CD14-positive monocyte (primary cell): ENCODE results near the gene UBQLN3. TPM values are rescaled to one million over a fixed set of nuclear protein-coding genes. Genes with fewer than 3 reads are reported as not detected.

Source experiments
- DNase-seq, 3 donors: peaks; one replicate each; pipeline ENCODE4 v3.0.0-alpha.2; 2011 to 2022
- H2AFZ ChIP-seq: 2 replicates; pipeline ENCODE4 v1.6.0; 2012; ENCODE audit warnings: mild to moderate bottlenecking, low read depth, low read length, inconsistent platforms; ENCODE audit not compliant: insufficient read depth, poor library complexity, severe bottlenecking
- H3K27ac ChIP-seq, 2 donors: 1 replicate in 1 of 2; 2 replicates in 1 of 2; pipeline ENCODE4 v1.5.1; 2012 to 2013; ENCODE audit warnings: low read length in 2 of 2, control low read depth in 1 of 2, inconsistent platforms in 1 of 2, low read depth in 1 of 2, mild to moderate bottlenecking in 1 of 2
- H3K27me3 ChIP-seq, 2 donors: one replicate each; pipeline versions ENCODE4 v1.6.0 to v1.6.1; 2011 to 2013; ENCODE audit warnings: low read length in 2 of 2; ENCODE audit not compliant: control insufficient read depth in 2 of 2, insufficient read depth in 2 of 2
- H3K36me3 ChIP-seq, 2 donors: replicated peaks in 1 of 2; 1 replicate in 1 of 2; 2 replicates in 1 of 2; pipeline versions ENCODE4 v1.5.1 to v1.6.1; 2012 to 2013; ENCODE audit warnings: low read length in 2 of 2, control low read depth in 1 of 2, inconsistent platforms in 1 of 2, mild to moderate bottlenecking in 1 of 2; ENCODE audit not compliant: insufficient read depth in 2 of 2, control insufficient read depth in 1 of 2
- H3K4me1 ChIP-seq, 2 donors: 1 replicate in 1 of 2; 2 replicates in 1 of 2; pipeline versions ENCODE4 v1.5.1 to v1.6.1; 2012 to 2013; ENCODE audit warnings: low read length in 2 of 2, control low read depth in 1 of 2, inconsistent platforms in 1 of 2, mild to moderate bottlenecking in 1 of 2, moderate library complexity in 1 of 2; ENCODE audit not compliant: insufficient read depth in 2 of 2, control insufficient read depth in 1 of 2
- H3K4me2 ChIP-seq: replicated peaks from 2 replicates; pipeline ENCODE3; 2012; ENCODE audit warnings: low read length, moderate library complexity, mild to moderate bottlenecking; ENCODE audit not compliant: poor library complexity, severe bottlenecking; ENCODE audit errors: extremely low read depth
- H3K4me3 ChIP-seq, 3 experiments: fragments of 200-600 bp in 1 of 3; sonication (generic) in 1 of 3; replicated peaks in 1 of 3; 1 replicate in 2 of 3; 2 replicates in 1 of 3; pipeline ENCODE4 v1.5.1; 2011 to 2013; ENCODE audit warnings: low read length in 3 of 3, mild to moderate bottlenecking in 3 of 3, control low read depth in 2 of 3, low read depth in 2 of 3, inconsistent platforms in 1 of 3, moderate library complexity in 1 of 3
- H3K79me2 ChIP-seq: 2 replicates; pipeline ENCODE4 v1.6.0; 2012; ENCODE audit warnings: mild to moderate bottlenecking, control low read depth, inconsistent platforms, low read length, moderate library complexity; ENCODE audit not compliant: insufficient read depth
- H3K9ac ChIP-seq: 2 replicates; pipeline ENCODE4 v1.6.0; 2017; ENCODE audit warnings: low read length, mild to moderate bottlenecking; ENCODE audit not compliant: insufficient read depth, poor library complexity, severe bottlenecking
- H3K9me3 ChIP-seq, 2 donors: replicated peaks in 1 of 2; 1 replicate in 1 of 2; 2 replicates in 1 of 2; pipeline versions ENCODE4 v1.5.1 to v1.6.1; 2012 to 2013; ENCODE audit warnings: low read length in 2 of 2, control low read depth in 1 of 2; ENCODE audit not compliant: control insufficient read depth in 1 of 2, insufficient read depth in 1 of 2
- H4K20me1 ChIP-seq: 2 replicates; pipeline ENCODE4 v1.6.0; 2012; ENCODE audit warnings: mild to moderate bottlenecking, low read length, control low read depth, moderate library complexity; ENCODE audit not compliant: insufficient read depth
- H3K27ac Mint-ChIP-seq, 7 donors: one replicate each; pipeline ENCODE4 v1.8.0; 2020; ENCODE audit warnings: mild to moderate bottlenecking in 7 of 7, mixed read lengths in 7 of 7, moderate library complexity in 6 of 7, inconsistent platforms in 2 of 7
- H3K27me3 Mint-ChIP-seq, 3 donors: one replicate each; pipeline ENCODE4 v1.8.0; 2021 to 2022; ENCODE audit warnings: low read depth in 3 of 3, mild to moderate bottlenecking in 3 of 3, mixed read lengths in 3 of 3, moderate library complexity in 3 of 3, inconsistent platforms in 1 of 3
- H3K36me3 Mint-ChIP-seq, 2 donors: one replicate each; pipeline ENCODE4 v1.8.0; 2020; ENCODE audit warnings: mixed read lengths in 2 of 2, inconsistent platforms in 1 of 2, mild to moderate bottlenecking in 1 of 2
- H3K4me1 Mint-ChIP-seq: one replicate; pipeline ENCODE4 v1.8.0; 2020; ENCODE audit warnings: mild to moderate bottlenecking, mixed read lengths
- H3K4me3 Mint-ChIP-seq, 2 donors: one replicate each; pipeline ENCODE4 v1.8.0; 2020; ENCODE audit warnings: mild to moderate bottlenecking in 2 of 2, mixed read lengths in 2 of 2, moderate library complexity in 1 of 2
- H3K9me3 Mint-ChIP-seq, 7 donors: one replicate each; pipeline ENCODE4 v1.8.0; 2020 to 2022; ENCODE audit warnings: mixed read lengths in 7 of 7, mild to moderate bottlenecking in 6 of 7, moderate library complexity in 6 of 7, inconsistent platforms in 2 of 7
- WGBS: methylation state at CpG from one replicate; pipeline ENCODE4 v1.1.5; 2013; ENCODE audit warnings: missing lambda C conversion rate; ENCODE audit not compliant: insufficient coverage; 5-methylcytosine and 5-hydroxymethylcytosine counted together
- intact Hi-C, 2 donors: fragments of 100-400 bp; cut with micrococcal nuclease; formaldehyde crosslinking; loops; one replicate each; pipeline versions ENCODE4 v1.15.0 to v1.15.1; 2023
- polyA plus RNA-seq, 3 donors: library from polyadenylated mRNA; depleted of rRNA in 1 of 3; unstranded in 2 of 3; stranded (reverse) in 1 of 3; fragments of 300-500 nt in 2 of 3; fragments of >200 nt in 1 of 3; fragmentation: Illumina TruSeq in 2 of 3; gene quantifications; 1 replicate in 2 of 3; 2 replicates in 1 of 3; pipeline ENCODE4 v1.2.3, GENCODE V29; 2012 to 2021
- TF ChIP-seq, protein P1 (sequence below): fragments of 200-600 bp; IDR thresholded peaks from one replicate; pipeline ENCODE4 v1.8.0; 2022; ENCODE audit warnings: antibody characterized with exemption, mild to moderate bottlenecking

Gene UBQLN3
- polyA plus RNA-seq, 3 donors: not detected

DNA sequence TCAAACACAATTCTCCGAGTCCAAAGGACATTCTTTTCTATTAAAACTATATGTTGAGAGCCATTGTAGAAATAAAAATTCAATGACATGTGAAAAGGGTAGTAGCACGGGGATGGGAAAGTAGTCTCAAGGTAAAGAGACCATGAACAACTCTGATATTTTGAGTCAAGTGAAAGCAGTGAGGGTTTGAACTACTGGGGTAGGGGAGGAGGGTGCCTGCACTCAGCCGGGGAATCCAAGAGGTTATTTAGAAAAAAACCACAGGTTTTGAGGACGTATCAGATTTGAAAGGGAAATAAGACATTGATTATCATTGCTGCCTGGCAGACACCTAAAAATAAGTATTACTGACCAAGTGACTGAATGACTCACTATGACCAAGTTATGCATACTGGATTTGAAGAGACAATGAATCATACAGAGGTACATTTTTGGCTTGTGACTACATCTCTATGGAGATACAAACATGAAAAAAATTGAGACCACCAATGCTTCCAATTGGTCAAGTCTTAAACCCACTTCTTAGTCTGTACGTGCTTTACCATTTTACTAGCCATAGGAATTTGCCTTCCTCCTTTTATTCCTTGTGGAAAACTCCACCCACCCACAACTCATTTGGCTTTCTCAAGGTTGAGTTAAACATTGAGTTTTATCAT, 40.8 kb upstream of the UBQLN3 start:
- H2AFZ ChIP-seq: no peak overlapping the region
- DNase-seq: no peak
- peaks cover 0 to 2% (median 0%) of the 10 kb centered on the region in 3 donors for H3K27me3 Mint-ChIP-seq

DNA sequence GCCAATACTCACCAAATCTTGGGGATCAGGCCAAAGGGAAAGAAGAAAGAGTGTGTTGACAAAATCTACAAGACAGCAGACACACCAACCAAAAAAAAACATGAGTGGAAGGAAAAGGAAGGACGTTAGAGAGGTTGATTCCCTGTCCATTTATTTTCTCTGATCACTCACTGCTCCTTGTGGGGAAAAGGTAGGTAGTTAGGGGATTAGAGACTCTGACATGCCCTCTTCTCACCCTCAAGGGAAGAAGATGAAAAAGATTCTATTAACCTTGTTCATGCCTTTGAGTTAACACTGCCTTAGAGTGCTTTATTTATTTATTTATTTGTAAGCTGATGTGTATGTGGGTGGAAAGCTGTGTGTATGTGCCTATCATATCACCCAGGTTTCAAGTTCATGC, 38.7 kb upstream of the UBQLN3 start, which contains the start of gene OR52H1:
Gene OR52H1 (minus strand): TSS at position 101 of the 400 bp plus-strand sequence. CDS start 3,035 bp downstream, outside the sequence.
- Histone ChIP-seq H3K9ac (no peak within 1 kb of the TSS), H3K27ac (no peak within 1 kb of the TSS), H4K20me1 (no peaks in the 10 kb centered on the region), H3K79me2 (no peaks in the 10 kb centered on the region), H3K9me3 (no peaks in the 10 kb centered on the region), H3K4me1 (no peaks in the 10 kb centered on the region), H3K36me3 (no peaks in the 10 kb centered on the region), H3K4me3 (no peak within 1 kb of the TSS), H3K4me2 (no peak within 1 kb of the TSS), H2AFZ (no peak within 1 kb of the TSS), H3K27me3 (no peaks in the 10 kb centered on the region)
- H3K4me1 Mint-ChIP-seq: no peaks in the 10 kb centered on the region
- H3K27me3 Mint-ChIP-seq: peaks cover 0 to 2% (median 0%) of the 10 kb centered on the region in 3 donors
- no peak within 1 kb of the TSS for H3K27ac Mint-ChIP-seq
- no CpG with 5 or more reads among the region's 1 CpG for WGBS
- H3K4me3 Mint-ChIP-seq: no peak within 1 kb of the TSS
- no peaks in the 10 kb centered on the region for H3K36me3 Mint-ChIP-seq
- TF ChIP-seq, protein P1, sequence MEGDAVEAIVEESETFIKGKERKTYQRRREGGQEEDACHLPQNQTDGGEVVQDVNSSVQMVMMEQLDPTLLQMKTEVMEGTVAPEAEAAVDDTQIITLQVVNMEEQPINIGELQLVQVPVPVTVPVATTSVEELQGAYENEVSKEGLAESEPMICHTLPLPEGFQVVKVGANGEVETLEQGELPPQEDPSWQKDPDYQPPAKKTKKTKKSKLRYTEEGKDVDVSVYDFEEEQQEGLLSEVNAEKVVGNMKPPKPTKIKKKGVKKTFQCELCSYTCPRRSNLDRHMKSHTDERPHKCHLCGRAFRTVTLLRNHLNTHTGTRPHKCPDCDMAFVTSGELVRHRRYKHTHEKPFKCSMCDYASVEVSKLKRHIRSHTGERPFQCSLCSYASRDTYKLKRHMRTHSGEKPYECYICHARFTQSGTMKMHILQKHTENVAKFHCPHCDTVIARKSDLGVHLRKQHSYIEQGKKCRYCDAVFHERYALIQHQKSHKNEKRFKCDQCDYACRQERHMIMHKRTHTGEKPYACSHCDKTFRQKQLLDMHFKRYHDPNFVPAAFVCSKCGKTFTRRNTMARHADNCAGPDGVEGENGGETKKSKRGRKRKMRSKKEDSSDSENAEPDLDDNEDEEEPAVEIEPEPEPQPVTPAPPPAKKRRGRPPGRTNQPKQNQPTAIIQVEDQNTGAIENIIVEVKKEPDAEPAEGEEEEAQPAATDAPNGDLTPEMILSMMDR: no peak
- DNase-seq: no peak
- peaks cover 0 to 3% (median 0%) of the 10 kb centered on the region in 7 donors for H3K9me3 Mint-ChIP-seq
- intact Hi-C loops: no loop called here

More for the DNA sequence above, 40.8 kb upstream of the UBQLN3 start:
- Histone ChIP-seq H3K9me3 (no peaks in the 10 kb centered on the region), H3K27ac (no peak overlapping the region), H3K4me1 (no peaks in the 10 kb centered on the region), H3K4me2 (no peak overlapping the region), H3K36me3 (no peaks in the 10 kb centered on the region), H3K27me3 (no peaks in the 10 kb centered on the region), H4K20me1 (no peaks in the 10 kb centered on the region), H3K4me3 (no peak overlapping the region), H3K9ac (no peak overlapping the region), H3K79me2 (no peaks in the 10 kb centered on the region)
- Mint-ChIP-seq H3K27ac (no peak overlapping the region), H3K4me3 (no peak overlapping the region), H3K4me1 (no peaks in the 10 kb centered on the region), H3K9me3 (peaks cover 0 to 3% (median 0%) of the 10 kb centered on the region in 7 donors), H3K36me3 (no peaks in the 10 kb centered on the region)
- TF ChIP-seq, protein P1: no peak
- WGBS: 100% methylated on average over 1 of the region's 5 CpGs
- intact Hi-C loops: no loop called here
